CD4-positive, alpha-beta T cell treated with Interleukin-17A for 1 hour (primary cell): ENCODE results near the gene MTARC2.

Experiments used
- DNase-seq: peaks from one replicate; pipeline ENCODE4 v3.0.0-alpha.2; 2020

MTARC2 gene

DNA sequence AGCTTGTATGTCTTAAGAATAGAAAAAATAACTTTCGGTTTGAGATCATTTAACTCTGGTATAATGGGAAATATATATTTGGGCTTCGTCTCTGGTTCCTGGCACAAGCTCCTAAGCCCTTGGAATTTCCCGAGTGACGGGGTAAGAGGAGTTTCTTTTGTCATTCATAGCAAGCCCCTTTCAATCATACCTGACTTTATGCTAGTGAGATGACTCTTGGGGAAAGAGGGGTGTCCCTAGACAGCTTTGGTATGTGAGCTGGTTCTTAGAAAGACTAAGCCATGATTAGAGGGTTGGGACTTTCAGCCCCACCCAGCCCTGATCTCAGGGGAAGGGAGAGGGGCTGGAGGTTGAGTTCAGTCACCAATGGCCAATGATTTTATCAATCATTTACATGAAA is 24.7 kb downstream of the MTARC2 start:
- DNase-seq, result no peak

DNA sequence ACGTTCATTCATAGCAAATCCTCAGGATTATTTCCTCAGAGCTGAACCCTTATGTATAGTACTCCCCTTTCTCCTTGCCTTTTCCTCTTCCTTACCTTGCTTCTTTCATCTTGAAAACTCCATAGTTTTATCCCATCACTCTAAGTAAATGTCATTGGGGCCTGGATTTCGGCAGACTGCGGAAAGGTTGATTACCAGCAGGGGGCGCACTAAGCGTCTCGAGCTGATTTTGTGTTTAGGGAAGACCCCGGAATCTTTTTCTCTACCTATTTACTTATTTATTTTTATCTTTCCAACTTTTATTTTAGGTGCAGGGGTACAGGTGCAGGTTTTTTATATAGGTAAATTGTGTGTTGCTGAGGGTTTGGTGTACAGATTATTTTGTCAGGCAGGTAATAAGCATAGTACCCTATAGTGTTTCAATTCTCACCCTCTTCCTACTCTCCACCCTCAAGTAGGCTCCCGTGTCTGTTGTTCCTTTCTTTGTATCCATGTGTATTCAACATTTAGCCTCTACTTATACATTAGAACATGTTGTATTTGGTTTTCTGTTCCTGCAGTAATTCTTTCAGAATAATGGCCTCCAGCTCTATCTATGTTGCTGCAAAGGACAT is 27.2 kb downstream of the MTARC2 start:
- peak; percentile 20 for DNase-seq

DNA sequence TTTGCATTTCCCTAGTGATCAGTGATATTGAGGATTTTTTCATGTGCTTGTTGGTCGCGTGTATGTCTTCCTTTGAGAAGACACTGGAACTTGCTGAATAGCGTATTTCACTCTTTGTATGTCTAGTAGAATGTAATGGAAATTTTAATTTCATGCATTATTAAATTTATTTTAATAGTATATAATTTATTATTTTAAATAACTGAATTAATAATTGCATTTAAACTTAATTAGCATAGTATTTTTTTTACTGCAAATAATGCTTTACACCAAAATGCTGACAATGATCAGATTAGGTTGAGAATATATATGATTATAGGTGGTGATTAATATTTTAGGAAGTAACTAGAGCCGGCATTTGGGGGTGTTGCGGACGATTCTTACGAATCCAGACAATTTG is 28.1 kb downstream of the MTARC2 start:
- DNase-seq, result no peak

DNA sequence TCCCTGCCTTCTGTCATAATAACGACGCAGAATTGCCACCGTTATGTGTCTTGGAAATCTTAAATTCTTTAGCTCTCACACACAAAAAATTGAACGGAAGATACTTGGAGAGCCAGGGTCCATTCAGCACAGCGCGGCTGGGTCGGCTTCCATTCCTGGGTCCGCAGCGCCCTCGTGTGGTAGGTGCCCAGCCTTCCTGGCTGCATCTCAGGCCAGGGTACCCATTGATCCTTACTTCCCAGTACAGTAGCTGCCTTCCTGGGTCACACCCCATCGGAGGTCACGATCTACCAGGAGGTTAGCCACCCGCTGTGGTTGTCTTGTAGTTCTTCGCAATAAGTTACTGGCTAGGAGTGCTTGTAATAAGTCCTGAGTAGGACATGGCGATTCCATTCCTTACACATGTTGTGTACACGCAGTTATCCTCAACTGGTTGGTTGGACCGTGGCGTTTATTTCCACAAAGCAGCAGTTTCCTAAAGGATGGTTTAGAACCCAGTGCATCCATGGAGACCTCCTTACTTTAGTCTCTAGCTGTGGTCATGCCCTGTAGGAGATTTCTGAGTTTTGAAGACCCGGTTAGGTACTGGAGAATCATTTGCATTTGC is 28.7 kb downstream of the MTARC2 start:
- DNase-seq, result peak; percentile 54

DNA sequence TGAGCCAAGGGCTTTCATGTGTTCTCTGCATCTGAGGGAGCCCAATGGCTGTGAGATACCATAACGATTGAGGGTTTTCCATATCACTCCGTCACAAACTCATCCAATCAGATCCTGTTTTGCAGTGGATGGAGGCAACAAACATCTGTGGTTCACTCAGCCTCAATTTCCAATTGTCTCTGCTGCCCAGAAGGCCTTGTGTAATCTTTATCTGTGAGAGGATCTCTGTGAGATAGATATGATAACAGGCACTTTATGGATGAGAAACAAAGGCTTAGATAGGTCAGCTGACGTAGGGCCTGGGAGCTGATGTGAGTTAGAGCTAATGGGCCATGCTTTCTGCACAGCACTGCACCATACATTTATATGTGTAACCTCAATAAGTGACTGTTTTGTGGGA is 35.3 kb downstream of the MTARC2 start:
- DNase-seq, result no peak

DNA sequence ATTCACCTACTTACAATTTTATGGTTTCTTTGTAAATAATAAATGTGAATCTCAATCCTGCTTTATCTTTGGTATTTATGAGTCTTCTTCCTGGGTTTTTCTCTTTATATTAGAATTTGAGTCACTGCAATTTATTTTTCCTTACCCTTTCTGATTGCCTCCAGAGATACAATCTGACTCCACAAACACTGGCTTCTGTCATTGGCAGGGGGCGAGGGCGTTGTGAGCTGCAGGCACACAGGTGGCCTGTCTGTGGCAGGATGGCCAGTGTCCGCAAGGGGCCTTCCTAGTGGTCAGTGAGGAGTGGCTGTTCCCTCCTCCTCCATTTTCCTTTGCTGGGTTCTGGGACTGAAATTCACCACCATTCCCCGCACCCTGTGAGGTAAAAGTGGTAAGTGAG is 36.6 kb downstream of the MTARC2 start:
- no peak for DNase-seq

DNA sequence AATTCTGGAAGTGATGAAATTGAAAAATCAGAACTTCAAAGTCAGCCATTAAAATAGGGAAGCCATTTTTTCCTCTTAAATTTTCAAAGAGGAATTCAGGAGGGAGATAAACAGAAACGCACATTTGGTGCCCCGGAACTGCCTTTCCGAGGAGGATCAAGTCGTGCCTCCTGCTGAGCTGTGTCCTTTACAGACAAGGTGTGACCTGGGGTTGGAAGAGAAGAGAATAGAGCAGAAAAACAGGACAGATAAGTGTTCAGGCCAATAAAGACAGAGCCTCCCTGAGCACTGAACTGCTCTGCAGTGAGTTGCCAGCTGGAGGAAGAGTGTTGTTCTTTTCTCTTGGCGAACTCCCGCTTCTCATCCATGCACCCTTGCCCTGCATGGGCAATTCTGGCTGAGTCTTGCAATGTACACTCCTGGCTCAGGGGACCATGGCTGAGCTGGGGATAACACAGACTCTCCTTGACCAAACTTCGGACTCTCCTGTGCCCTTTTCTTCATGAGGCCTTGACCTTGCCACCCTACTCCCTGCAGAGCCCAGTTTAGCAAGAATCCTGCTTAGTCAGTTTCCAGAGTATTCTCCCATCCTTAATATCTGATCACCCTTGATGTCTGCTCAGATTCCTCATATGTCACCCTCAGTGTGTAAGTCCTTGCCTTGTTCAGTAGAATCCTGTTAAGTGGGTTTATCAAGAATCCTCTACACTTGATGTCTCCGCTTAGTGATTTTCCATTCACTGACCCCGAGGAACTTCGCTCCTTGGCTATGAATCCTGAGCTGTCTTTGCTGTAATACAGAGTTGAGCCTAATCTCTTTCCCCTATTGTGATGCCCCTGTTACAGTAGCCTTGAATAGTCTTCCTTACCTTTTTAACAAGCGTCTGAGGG is 37.3 kb downstream of the MTARC2 start:
- no peak for DNase-seq

DNA sequence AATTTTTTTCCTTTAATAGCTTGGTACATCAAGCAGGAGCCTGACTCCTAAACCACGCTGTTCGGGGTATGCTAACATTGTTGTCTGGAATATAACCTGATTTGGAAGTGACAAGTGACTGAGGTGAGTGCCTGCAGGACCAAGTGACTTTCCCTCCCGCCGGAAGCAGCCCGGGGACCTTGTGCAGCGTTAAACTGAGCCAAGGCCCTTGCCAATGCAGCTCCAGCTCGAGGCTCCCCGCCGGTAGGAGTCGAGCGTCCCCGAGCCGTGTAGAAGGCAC is 37.9 kb downstream of the MTARC2 start:
- no peak for DNase-seq

DNA sequence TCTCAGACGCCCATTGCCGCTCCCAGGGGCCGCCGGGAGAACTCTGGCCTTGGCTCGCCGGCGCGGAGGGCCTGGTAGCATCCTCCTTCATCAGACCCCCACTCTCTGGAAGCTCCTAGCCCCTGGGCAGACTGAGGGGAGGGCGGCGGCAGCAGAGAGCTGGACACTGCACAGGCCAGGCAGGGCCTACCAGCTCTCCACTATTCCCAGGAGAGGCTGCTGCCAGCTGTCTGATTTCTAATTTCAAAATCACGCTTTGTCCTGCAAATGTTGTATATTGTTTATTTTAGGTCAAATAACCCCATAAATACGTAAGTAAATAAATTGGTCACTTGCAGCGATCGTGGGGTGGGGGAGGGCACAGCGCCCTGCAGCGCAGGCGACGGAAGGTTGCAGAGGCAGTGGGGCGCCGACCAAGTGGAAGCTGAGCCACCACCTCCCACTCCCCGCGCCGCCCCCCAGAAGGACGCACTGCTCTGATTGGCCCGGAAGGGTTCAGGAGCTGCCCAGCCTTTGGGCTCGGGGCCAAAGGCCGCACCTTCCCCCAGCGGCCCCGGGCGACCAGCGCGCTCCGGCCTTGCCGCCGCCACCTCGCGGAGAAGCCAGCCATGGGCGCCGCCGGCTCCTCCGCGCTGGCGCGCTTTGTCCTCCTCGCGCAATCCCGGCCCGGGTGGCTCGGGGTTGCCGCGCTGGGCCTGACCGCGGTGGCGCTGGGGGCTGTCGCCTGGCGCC is 38.4 kb downstream of the MTARC2 start, which contains the start of gene MTARC1:
Gene MTARC1 (plus strand): TSS at position 577 of the 732 bp plus-strand sequence. CDS start 32 bp downstream, at position 609.
- no peak for DNase-seq

DNA sequence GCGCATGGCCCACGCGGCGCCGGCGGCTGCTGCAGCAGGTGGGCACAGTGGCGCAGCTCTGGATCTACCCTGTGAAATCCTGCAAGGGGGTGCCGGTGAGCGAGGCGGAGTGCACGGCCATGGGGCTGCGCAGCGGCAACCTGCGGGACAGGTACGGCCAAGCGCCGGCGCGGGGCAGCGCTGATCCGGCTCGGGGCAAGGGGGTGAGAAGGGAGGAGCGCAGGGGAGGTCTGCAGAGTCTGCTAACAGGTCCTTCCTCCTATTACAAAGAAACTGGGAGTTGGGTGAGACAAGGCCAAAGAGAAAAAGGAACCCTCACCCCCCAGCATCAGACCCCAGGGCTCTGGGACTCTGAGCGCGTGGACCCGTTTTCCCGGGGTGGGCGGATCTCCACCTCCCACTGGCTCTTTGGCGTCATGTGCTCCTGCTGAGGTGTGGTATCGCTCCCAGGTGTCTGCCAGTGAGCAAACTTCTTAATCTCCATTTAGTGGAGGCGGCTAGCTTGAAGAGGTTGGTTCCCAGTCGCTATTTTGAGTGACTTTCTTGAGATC is 39.0 kb downstream of the MTARC2 start:
- no peak for DNase-seq

DNA sequence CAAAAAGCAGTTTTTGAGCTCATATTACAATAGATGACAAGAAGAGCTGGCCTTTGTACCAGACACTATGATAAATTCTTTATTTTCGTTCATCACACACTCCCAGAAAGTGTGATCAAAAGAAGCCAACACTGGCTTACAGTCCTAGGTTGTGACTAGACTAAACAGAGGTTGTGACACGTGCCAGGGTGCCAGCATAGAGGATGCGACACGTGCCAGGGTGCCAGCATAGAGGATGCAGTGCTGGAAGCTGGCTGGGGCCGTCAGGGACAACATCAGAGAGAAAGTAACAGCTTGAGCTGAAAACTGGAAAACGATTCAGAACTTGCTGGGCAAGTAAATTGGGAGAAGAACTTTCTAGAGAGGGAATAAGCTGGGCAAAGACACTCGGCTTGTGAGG is 40.8 kb downstream of the MTARC2 start:
- no peak for DNase-seq

DNA sequence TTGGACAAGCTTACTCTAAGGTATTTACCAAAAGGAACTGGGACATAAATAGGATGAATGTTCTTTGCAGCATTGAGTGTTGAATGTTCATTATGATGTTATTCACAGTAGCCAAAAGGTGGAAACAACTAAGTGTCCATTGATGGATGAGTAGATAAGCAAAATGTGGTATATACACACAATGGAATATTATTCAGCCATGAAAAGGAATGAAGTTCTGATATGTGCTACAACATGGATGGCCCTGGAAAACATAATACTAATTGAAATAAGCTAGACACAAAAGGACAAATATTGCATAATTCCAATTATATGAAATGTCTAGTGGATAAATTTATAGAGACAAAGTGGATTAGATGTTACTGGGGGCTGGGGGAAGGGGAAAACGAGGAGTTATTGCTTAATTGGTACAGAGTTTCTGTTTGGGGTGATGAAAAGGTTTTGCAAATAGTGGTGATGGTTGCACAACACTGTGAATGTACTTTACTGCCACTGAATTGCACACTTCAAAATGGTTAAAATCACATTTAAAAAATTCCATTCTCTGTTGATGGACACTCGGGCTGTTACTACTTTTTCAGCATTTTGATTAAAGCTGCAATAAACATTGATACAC is 41.5 kb downstream of the MTARC2 start:
- DNase-seq, result no peak

DNA sequence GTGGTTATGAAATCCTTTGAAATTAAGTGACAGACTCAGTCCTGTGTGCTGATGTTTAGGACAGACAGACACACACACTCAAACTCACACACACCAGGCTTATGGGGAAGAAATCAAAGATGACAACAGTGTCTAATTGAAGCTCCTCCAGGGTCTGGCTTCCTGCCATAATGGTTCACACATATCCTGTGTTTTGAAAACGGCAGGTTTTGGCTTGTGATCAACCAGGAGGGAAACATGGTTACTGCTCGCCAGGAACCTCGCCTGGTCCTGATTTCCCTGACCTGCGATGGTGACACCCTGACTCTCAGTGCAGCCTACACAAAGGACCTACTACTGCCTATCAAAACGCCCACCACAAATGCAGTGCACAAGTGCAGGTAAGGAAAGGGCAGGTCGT is 43.2 kb downstream of the MTARC2 start:
- DNase-seq, result no peak

DNA sequence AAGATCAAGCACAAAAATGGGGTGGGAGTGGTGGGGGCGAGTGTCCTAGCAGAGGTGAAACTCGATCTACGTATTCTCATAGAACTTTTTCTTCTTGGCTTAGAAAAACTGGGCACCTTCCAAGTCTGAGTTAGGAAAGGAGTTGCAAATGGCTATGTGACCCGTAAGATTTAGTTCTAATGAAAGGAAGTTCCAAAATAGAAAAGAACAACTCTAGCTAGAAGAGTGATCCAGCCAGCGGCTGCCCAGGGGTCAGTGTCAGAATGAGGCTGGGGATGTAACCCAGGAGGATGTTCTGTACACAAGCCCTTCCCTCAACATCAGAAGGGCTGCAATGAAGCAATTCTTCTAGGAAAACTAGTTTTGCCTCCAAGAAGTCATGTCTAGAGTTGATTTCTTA is 43.8 kb downstream of the MTARC2 start:
- no peak for DNase-seq

DNA sequence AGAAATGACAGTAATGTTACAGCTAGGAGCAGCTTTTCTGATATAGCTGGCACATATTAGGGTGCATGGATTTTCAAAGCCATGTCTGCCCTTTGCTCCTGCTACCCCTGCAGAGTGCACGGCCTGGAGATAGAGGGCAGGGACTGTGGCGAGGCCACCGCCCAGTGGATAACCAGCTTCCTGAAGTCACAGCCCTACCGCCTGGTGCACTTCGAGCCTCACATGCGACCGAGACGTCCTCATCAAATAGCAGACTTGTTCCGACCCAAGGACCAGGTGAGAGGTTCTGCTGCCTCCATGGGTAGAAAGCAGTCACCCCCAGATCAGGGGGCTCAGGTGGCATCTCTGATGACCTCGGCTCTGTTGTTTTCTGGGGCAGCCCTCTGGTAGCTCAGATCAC is 48.4 kb downstream of the MTARC2 start:
- no peak for DNase-seq

DNA sequence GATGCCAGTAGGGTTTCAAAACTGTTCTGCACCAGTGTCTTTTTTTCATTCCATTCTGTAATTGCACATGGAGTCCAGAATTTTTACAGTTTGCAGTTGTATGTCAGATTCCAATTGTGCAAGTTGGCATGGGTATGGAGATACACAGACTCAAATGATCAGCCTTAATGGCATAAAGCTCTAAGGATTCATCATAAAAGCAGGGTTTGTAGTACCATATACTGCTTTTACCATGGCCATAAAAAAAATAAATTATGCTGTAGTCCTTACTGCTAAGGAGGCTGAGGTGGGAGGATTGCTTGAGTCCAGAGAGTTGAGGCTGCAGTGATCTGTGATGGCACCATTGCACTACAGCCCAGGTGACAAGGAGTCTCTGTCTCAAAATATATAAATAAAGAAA is 48.9 kb downstream of the MTARC2 start:
- DNase-seq, result no peak

DNA sequence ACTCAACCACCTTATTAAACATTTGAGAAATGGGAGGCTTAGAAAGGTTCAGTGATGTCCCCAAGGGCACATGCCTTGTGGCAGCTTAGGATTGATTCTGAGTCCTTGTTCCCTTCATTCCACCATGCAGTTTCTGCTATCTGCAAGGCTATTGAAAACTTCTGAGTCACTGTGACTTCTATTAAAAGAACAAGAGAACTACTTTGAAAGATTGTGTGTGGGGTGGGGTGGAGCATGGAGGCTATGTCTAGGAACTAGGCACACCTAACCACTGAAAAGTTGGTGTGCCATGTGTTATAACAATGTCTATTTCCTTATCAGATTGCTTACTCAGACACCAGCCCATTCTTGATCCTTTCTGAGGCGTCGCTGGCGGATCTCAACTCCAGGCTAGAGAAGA is 49.4 kb downstream of the MTARC2 start:
- no peak for DNase-seq

DNA sequence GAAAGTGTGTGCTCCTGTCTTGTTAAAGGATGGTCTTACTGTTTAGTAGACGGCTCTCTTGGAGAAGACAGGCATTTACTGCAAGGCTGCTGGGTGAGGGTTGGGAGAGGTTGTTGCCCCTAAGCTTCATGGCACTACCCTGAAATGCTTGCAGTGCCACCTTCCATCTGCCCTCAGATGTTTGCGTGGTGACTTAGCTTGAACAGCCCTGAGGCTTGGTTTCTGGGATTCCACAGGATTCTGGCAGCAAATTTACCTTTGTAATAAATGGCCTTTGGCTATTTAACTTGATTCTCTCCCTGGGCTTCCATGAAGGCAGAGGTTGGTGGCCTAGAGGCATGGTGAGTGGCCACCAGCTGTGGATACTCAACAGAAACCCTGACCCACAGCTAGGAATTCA is 50.2 kb downstream of the MTARC2 start:
- DNase-seq, result no peak

DNA sequence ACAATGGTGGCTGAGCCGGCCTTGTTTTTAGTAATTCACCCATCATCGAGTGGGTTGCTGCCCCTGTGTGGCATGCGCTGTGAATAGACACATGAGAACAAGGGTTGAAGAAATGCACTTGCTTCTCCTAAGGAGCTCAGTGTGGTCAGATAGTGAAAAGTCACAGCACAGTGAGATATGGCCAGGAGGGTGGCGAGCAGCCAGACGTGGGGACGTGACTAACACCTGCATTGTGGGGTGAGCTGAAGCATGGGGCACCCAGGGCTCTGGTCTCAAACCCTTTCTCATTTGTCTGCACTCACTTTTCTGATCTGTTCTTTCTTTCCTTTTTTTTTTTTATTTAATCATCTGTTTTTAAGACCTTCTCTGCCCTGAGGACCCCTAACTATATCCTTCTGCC is 52.1 kb downstream of the MTARC2 start:
- DNase-seq, result no peak

DNA sequence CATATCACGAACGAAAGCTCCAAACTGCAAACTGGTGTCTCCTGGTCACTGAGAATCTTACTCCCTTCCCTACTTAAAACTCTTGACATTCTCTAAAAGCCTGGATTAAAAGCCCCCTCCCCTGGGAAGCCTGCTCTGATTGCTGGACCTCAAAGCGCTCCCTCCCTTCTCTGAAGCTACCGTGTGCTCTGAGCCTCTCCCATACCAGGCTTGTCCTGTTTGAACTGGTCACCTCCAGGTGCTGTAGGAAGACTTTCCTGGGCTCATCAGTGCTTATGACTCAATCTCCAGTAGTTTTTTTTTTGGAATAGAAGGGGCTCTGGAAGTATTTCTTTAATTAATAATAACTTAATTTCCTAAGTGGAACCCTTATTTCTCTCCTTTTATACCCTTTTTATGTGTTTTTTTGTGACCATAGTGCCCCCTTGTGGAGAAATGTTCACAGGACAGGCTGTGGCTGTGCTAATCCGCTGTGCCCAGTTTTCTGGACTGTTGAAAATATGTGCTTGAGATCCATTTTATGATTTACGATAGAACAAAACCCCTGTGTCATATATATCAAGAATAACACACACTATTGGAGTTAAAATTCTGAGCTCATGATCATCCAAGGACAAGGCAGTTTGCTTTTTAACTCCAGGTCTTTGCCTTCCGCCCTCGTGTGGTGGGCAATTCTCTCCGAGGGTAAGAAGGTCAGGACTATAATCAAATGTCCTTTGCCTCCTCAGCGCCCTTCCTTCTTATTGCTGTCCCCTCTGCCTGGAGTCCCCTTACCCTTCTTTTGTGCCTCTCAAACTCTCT is 55.5 kb downstream of the MTARC2 start:
- peak; percentile 10 for DNase-seq

DNA sequence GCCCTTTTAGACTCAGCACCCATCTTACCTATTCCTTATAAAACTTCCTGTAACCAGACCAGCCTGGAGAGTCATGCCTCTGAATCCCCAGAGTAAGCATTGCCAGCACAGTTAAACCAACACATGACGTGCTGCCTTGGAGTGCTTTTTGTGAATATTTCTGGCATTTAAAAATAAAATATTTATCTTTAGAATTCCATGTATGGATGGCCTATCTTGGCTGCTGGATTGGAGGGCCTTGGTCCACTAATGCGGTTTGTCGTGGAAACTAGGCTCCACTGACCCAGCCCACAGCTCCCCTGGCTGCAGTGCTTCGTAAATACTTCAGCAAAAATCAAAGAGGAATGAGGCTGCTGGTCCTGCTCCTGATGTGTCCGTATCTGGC is 56.1 kb downstream of the MTARC2 start:
- no peak for DNase-seq

DNA sequence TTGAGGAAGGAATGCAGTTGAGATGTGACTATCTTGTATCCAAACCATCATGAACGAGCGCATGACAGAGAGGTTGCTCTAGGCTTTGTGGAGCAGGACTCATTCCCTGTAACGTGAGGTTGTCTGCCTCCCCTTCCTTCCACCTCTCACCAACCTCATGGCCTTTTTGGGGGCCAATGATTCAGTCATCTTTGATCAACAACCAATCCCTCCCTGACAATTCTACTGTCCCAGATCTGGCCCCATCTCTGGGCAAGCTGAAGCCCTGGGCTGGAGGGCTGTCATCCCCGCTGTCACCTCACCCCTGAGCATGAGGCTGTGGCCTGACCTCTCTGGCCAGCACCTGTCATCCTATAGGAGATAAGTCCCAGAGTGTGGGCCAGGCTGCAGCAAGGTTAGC is 58.3 kb downstream of the MTARC2 start:
- DNase-seq, result no peak
